Caco-2 (cell line): ENCODE data around the gene TEX35. TPM values are rescaled to one million over a fixed set of nuclear protein-coding genes. Genes with fewer than 3 reads are reported as not detected.
"Not testable (repeated sequence)": the region's sequence is repeated elsewhere in the genome, so short reads cannot be mapped to it uniquely, and the experiment has no call there.

ENCODE experiments used
- BruUV-seq: library from RNA; stranded (reverse); fragments of 400-500 nt; replicated peaks from 2 replicates; lab custom pipeline; 2021; lab: Mats Ljungman, UMichigan
- CTCF ChIA-PET: fragments of 300-600 bp; sonication (Branson Sonifier 250); formaldehyde crosslinking; loops from one replicate; lab custom pipeline; 2022; ENCODE audit warnings: antibody characterized with exemption; lab: Charles Lee
- POLR2A ChIA-PET: fragments of 300-600 bp; sonication (Branson Sonifier 250); formaldehyde crosslinking; loops from one replicate; lab custom pipeline; 2022; ENCODE audit warnings: antibody characterized with exemption; lab: Charles Lee
- DNase-seq, 2 experiments: peaks; one replicate each; pipeline versions ENCODE4 v3.0.0 to v3.0.0-alpha.2; 2020 to 2022
- H3K27me3 ChIP-seq: replicated peaks from 2 replicates; pipeline ENCODE4 v1.6.0; 2011; ENCODE audit warnings: low read length; ENCODE audit not compliant: control insufficient read depth, insufficient read depth
- H3K36me3 ChIP-seq: 2 replicates; pipeline ENCODE4 v1.5.1; 2011; ENCODE audit warnings: low read length; ENCODE audit not compliant: control insufficient read depth, insufficient read depth
- H3K4me1 ChIP-seq: fragments of 250-450 bp; sonication (Bioruptor Pico); 2 replicates; pipeline ENCODE4 v1.5.1; 2020; ENCODE audit warnings: mild to moderate bottlenecking
- H3K4me3 ChIP-seq: 2 replicates; pipeline ENCODE4 v1.5.1; 2011; ENCODE audit warnings: low read depth, mild to moderate bottlenecking, control low read depth, low read length
- H3K9me3 ChIP-seq: fragments of 250-450 bp; sonication (Bioruptor Pico); 2 replicates; pipeline ENCODE4 v1.5.1; 2020; ENCODE audit warnings: mild to moderate bottlenecking, moderate library complexity
- H3K27ac Mint-ChIP-seq: one replicate; pipeline ENCODE4 v1.8.0; 2022; ENCODE audit warnings: mixed read lengths; ENCODE audit not compliant: unreplicated experiment
- H3K27me3 Mint-ChIP-seq: one replicate; pipeline ENCODE4 v1.8.0; 2022; ENCODE audit warnings: mixed read lengths; ENCODE audit not compliant: insufficient read depth, unreplicated experiment
- H3K36me3 Mint-ChIP-seq: one replicate; pipeline ENCODE4 v1.8.0; 2022; ENCODE audit warnings: mild to moderate bottlenecking, mixed read lengths; ENCODE audit not compliant: insufficient read depth, unreplicated experiment
- H3K4me1 Mint-ChIP-seq: one replicate; pipeline ENCODE4 v1.8.0; 2022; ENCODE audit warnings: low read depth, mixed read lengths; ENCODE audit not compliant: unreplicated experiment
- H3K4me3 Mint-ChIP-seq: one replicate; pipeline ENCODE4 v1.8.0; 2022; ENCODE audit warnings: mild to moderate bottlenecking, moderate library complexity, mixed read lengths; ENCODE audit not compliant: unreplicated experiment
- H3K9me3 Mint-ChIP-seq: one replicate; pipeline ENCODE4 v1.8.0; 2022; ENCODE audit warnings: mixed read lengths; ENCODE audit not compliant: unreplicated experiment
- CTCF ChIP-seq, 2 experiments: fragments of 200-600 bp in 1 of 2; IDR thresholded peaks; 1 replicate in 1 of 2; 2 replicates in 1 of 2; pipeline versions ENCODE4 v1.5.1 to v1.8.0; 2011 to 2022; ENCODE audit warnings: antibody characterized with exemption in 1 of 2, control low read depth in 1 of 2, inconsistent platforms in 1 of 2, low read depth in 1 of 2, low read length in 1 of 2, mild to moderate bottlenecking in 1 of 2, moderate library complexity in 1 of 2; ENCODE audit not compliant: insufficient read depth in 1 of 2, severe bottlenecking in 1 of 2, unreplicated experiment in 1 of 2
- intact Hi-C: fragments of 100-400 bp; cut with micrococcal nuclease; formaldehyde crosslinking; loops from one replicate; pipeline ENCODE4 v1.10.0; 2022; ENCODE audit not compliant: unreplicated experiment
- total RNA-seq: library from RNA; stranded (reverse); gene quantifications from 2 replicates; pipeline ENCODE4 v1.2.3, GENCODE V29; 2022

Gene TEX35
- total RNA-seq, 1 experiment from 2014 or later: not detected

- Histone ChIP-seq H3K4me3 (no peak overlapping the region), H3K36me3 (0 out of 2 replicates have a peak, but pooled peaks cover 1% of the 10 kb centered on the region), H3K9me3 (0 out of 2 replicates have a peak, but pooled peaks cover 8% of the 10 kb centered on the region), H3K27me3 (no peaks in the 10 kb centered on the region), H3K4me1 (no peaks in the 10 kb centered on the region)
- TF ChIP-seq CTCF (IDR thresholded peaks at IDR 0.05; ENCODE audit: insufficient read depth in 1 of 2, low read depth in 1 of 2, low read length in 1 of 2, severe bottlenecking in 1 of 2, unreplicated experiment in 1 of 2): no peak
- no TSS peak for BruUV-seq
- Mint-ChIP-seq H3K4me3 (no peak overlapping the region), H3K27me3 (no peaks in the 10 kb centered on the region), H3K36me3 (no peaks in the 10 kb centered on the region), H3K27ac (no peak overlapping the region), H3K9me3 (no peaks in the 10 kb centered on the region), H3K4me1 (no peaks in the 10 kb centered on the region)
- no peak for DNase-seq
- ChIA-PET POLR2A (no interaction called here), CTCF (no interaction called here)
- intact Hi-C loops: no loop called here
Measured at GRCh38 chr1:178552856-178553255, 39.9 kb downstream of the TEX35 start.

- H3K36me3 ChIP-seq, POLR2A ChIA-PET, H3K4me1 ChIP-seq, CTCF ChIA-PET, BruUV-seq, H3K9me3 Mint-ChIP-seq, H3K4me3 ChIP-seq, H3K4me3 Mint-ChIP-seq, DNase-seq, H3K36me3 Mint-ChIP-seq, H3K4me1 Mint-ChIP-seq, H3K27ac Mint-ChIP-seq, intact Hi-C loops, H3K27me3 Mint-ChIP-seq, H3K27me3 ChIP-seq, H3K9me3 ChIP-seq: not testable (repeated sequence)
Measured at GRCh38 chr1:178554351-178554750, 41.4 kb downstream of the TEX35 start.

GRCh38 chr1:178555613-178556012, 42.7 kb downstream of the TEX35 start:
- POLR2A ChIA-PET, DNase-seq, H3K27me3 ChIP-seq, H3K4me3 Mint-ChIP-seq, H3K27me3 Mint-ChIP-seq, H3K36me3 ChIP-seq, CTCF ChIA-PET, BruUV-seq, H3K9me3 ChIP-seq, H3K4me3 ChIP-seq, H3K4me1 ChIP-seq, intact Hi-C loops, H3K36me3 Mint-ChIP-seq, H3K4me1 Mint-ChIP-seq, H3K27ac Mint-ChIP-seq, H3K9me3 Mint-ChIP-seq: not testable (repeated sequence)

- DNase-seq, H3K36me3 ChIP-seq, BruUV-seq, H3K27ac Mint-ChIP-seq, H3K4me1 ChIP-seq, H3K36me3 Mint-ChIP-seq, H3K27me3 Mint-ChIP-seq, H3K4me1 Mint-ChIP-seq, intact Hi-C loops, H3K4me3 ChIP-seq, H3K9me3 ChIP-seq, H3K4me3 Mint-ChIP-seq, CTCF ChIA-PET, H3K27me3 ChIP-seq, H3K9me3 Mint-ChIP-seq, POLR2A ChIA-PET: not testable (repeated sequence)
Measured at GRCh38 chr1:178558816-178559215, 45.9 kb downstream of the TEX35 start.
